GM03348 (cell line): Measurements from ENCODE around the gene ZNF117.
A peak's percentile ranks its signal among the peaks of the same experiment; 100 is the strongest.
"Not testable (repeated sequence)": the region's sequence is repeated elsewhere in the genome, so short reads cannot be mapped to it uniquely, and the experiment has no call there.

ENCODE experiments used
- DNase-seq: peaks from one replicate; pipeline ENCODE4 v3.0.0; 2012; ENCODE audit warnings: low spot score

ZNF117 gene

GRCh38 chr7:64997164-64997908, 6.5 kb upstream of the ZNF117 start:
- DNase-seq = no peak

- no peak for DNase-seq
Observed at GRCh38 chr7:64996305-64996704, 5.5 kb upstream of the ZNF117 start.

GRCh38 chr7:64993901-64994300, 3.1 kb upstream of the ZNF117 start:
- DNase-seq = no peak

GRCh38 chr7:64992971-64993370, 2.1 kb upstream of the ZNF117 start:
- DNase-seq = no peak

GRCh38 chr7:64990216-64990615, 620 bp downstream of the ZNF117 start:
- no peak for DNase-seq

- no peak for DNase-seq
Observed at GRCh38 chr7:64978497-64979203, 12.2 kb downstream of the ZNF117 start.

- no peak for DNase-seq
Observed at GRCh38 chr7:64965594-64965993, 25.2 kb downstream of the ZNF117 start.

GRCh38 chr7:64959072-64959747, 31.6 kb downstream of the ZNF117 start:
- no peak for DNase-seq

- peak; percentile 66 for DNase-seq
Observed at GRCh38 chr7:64951250-64951848, 39.5 kb downstream of the ZNF117 start.

GRCh38 chr7:64950673-64951072, 40.2 kb downstream of the ZNF117 start:
- not testable (repeated sequence) for DNase-seq

- DNase-seq = not testable (repeated sequence)
Observed at GRCh38 chr7:64948774-64949173, 42.1 kb downstream of the ZNF117 start.

- peak; percentile 13 for DNase-seq
Observed at GRCh38 chr7:64947252-64948000, 43.4 kb downstream of the ZNF117 start.

GRCh38 chr7:64946772-64947171, 44.1 kb downstream of the ZNF117 start:
- DNase-seq = peak; percentile 19

GRCh38 chr7:64945503-64946175, 45.2 kb downstream of the ZNF117 start:
- DNase-seq = no peak

- DNase-seq = not testable (repeated sequence)
Observed at GRCh38 chr7:64944667-64945502, 46.0 kb downstream of the ZNF117 start.

- DNase-seq = not testable (repeated sequence)
Observed at GRCh38 chr7:64940021-64940420, 50.8 kb downstream of the ZNF117 start.

- no peak for DNase-seq
Observed at GRCh38 chr7:64938540-64938939, 52.3 kb downstream of the ZNF117 start.

- DNase-seq = no peak
Observed at GRCh38 chr7:64934478-64934877, 56.4 kb downstream of the ZNF117 start.

- DNase-seq = not testable (repeated sequence)
Observed at GRCh38 chr7:64928252-64929187, 62.3 kb downstream of the ZNF117 start.
